Right lobe of liver (tissue), 4 donors: ENCODE results near the gene CTIF.

ENCODE experiments used
- CTCF ChIP-seq, 4 donors: fragments of 200-600 bp in 3 of 4; fragments of 450-650 bp in 1 of 4; IDR thresholded peaks; one replicate each; pipeline versions ENCODE4 v1.5.1 to v1.8.0; 2016 to 2022; ENCODE audit warnings: antibody characterized with exemption in 4 of 4, mild to moderate bottlenecking in 2 of 4
- POLR2A ChIP-seq: fragments of 450-650 bp; IDR thresholded peaks from one replicate; pipeline ENCODE4 v1.6.1; 2017; ENCODE audit warnings: antibody characterized with exemption, mild to moderate bottlenecking
- donor health status: DM: no; HTN: no; CAD: no.
- donor health status: DM: no; HTN: no; CAD: no.
- donor health status: DM: no; HTN: yes; CAD: no.

GRCh38 chr18:48813321-48813720 lies 274.5 kb downstream of the CTIF start:
- TF ChIP-seq CTCF (IDR thresholded peaks at IDR 0.05) (no peak), POLR2A (no peak)
